ENCODE results near the gene RCOR1. TPM values are rescaled to one million over a fixed set of nuclear protein-coding genes. Genes with fewer than 3 reads are reported as not detected.

The RCOR1 gene
- total RNA-seq, 1 experiment from 2014 or later: 25.4 TPM

GRCh38 chr14:102697501-102697900 lies 105.1 kb downstream of the RCOR1 start:
- Mint-ChIP-seq H3K27me3 (ENCODE audit: low read depth) (no peaks in the 10 kb centered on the region), H3K36me3 (peaks cover 13% of the 10 kb centered on the region), H3K4me3 (no peak overlapping the region), H3K27ac (no peak overlapping the region), H3K9me3 (peaks cover 4% of the 10 kb centered on the region), H3K4me1 (peaks cover 40% of the 10 kb centered on the region)
- ChIA-PET POLR2A (no interaction called here), CTCF (interaction anchor here (0.5 to 1.7 kb wide), 3 partner anchors 20 to 826 kb away, joined by 4 to 5 read pairs (median 5); no protein-coding TSS in a partner anchor)
- no peak for DNase-seq (ENCODE audit: low spot score)
- no peak for TF ChIP-seq E2F1 (CRISPR knock-in tag; IDR thresholded peaks at IDR 0.05)
- ATAC-seq: no peak

GRCh38 chr14:102699416-102700110 lies 107.1 kb downstream of the RCOR1 start:
- peaks cover 30% of the 10 kb centered on the region for H3K36me3 Mint-ChIP-seq
- ATAC-seq (no peak), DNase-seq (ENCODE audit: low spot score) (no peak)
- peaks cover 11% of the 10 kb centered on the region for H3K9me3 Mint-ChIP-seq
- ChIA-PET CTCF (interaction anchor here (0.6 to 1.4 kb wide), 3 partner anchors 105 to 242 kb away, joined by 3 to 4 read pairs (median 3); no protein-coding TSS in a partner anchor), POLR2A (no interaction called here)
- H3K27me3 Mint-ChIP-seq (ENCODE audit: low read depth): no peaks in the 10 kb centered on the region
- no peak overlapping the region for H3K4me3 Mint-ChIP-seq
- H3K27ac Mint-ChIP-seq: no peak overlapping the region
- peaks cover 22% of the 10 kb centered on the region for H3K4me1 Mint-ChIP-seq
- TF ChIP-seq ZBTB21 (CRISPR knock-in tag; IDR thresholded peaks at IDR 0.05; ENCODE audit: borderline replicate concordance): no peak
- TF ChIP-seq USF1 (CRISPR knock-in tag; IDR thresholded peaks at IDR 0.05): no peak
- no peak for TF ChIP-seq AFF4 (CRISPR knock-in tag; IDR thresholded peaks at IDR 0.05; ENCODE audit: borderline replicate concordance)
- TF ChIP-seq NR1H2 (CRISPR knock-in tag; IDR thresholded peaks at IDR 0.05): no peak
- no peak for TF ChIP-seq JAZF1 (CRISPR knock-in tag; IDR thresholded peaks at IDR 0.05)
- no peak for TF ChIP-seq EMX1 (CRISPR knock-in tag; IDR thresholded peaks at IDR 0.05)
- no peak for TF ChIP-seq FOXP4 (CRISPR knock-in tag; IDR thresholded peaks at IDR 0.05)
- TF ChIP-seq ZNF281 (CRISPR knock-in tag; IDR thresholded peaks at IDR 0.05): no peak
- no peak for TF ChIP-seq CTCF (IDR thresholded peaks at IDR 0.05)
- no peak for TF ChIP-seq PRRX2 (CRISPR knock-in tag; IDR thresholded peaks at IDR 0.05)
- TF ChIP-seq TCF7 (CRISPR knock-in tag; IDR thresholded peaks at IDR 0.05; ENCODE audit: low read depth): no peak
- no peak for TF ChIP-seq IRF2 (CRISPR knock-in tag; IDR thresholded peaks at IDR 0.05; ENCODE audit: borderline replicate concordance, low read depth)
- no peak for TF ChIP-seq ZMAT4 (CRISPR knock-in tag; IDR thresholded peaks at IDR 0.05)
- no peak for TF ChIP-seq NFYB (CRISPR knock-in tag; conservative IDR thresholded peaks at IDR 0.05; ENCODE audit: low read depth)
- TF ChIP-seq CREB1 (CRISPR knock-in tag; IDR thresholded peaks at IDR 0.05): no peak
- TF ChIP-seq ZNF425 (CRISPR knock-in tag; conservative IDR thresholded peaks at IDR 0.05): no peak
